GM12891 (cell line): Measurements from ENCODE around the gene CFAP91.

Experiments
- POLR2A ChIP-seq: IDR thresholded peaks from 2 replicates; pipeline ENCODE4 v1.6.1; 2011; ENCODE audit warnings: low read depth, low read length, control low read depth
- POLR2AphosphoS5 ChIP-seq: IDR thresholded peaks from 2 replicates; pipeline ENCODE4 v1.6.1; 2011; ENCODE audit warnings: low read depth, low read length, control low read depth
- SPI1 ChIP-seq: IDR thresholded peaks from 2 replicates; pipeline ENCODE4 v1.6.1; 2011; ENCODE audit warnings: low read depth, low read length, control low read depth

DNA sequence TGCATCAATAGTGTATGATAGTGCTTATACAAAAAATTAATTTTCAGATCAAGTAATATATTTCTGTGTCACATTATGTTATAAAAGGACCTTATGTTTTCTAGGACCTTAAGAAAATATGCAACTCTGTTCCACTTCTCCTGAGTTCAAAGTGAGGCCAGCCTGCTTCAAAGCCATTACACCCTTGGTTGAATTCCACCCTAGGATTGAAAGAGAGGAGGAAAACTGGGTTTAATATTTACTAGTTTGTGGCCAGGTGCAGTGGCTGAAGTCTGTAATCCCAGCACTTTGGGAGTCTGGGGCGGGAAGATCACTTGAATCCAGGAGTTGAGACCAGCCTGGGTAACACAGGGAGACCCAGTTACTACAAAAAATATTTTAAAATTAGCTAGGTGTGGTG lies 46.2 kb downstream of the CFAP91 start:
- TF ChIP-seq POLR2A: no peak
- no peak for TF ChIP-seq SPI1
- TF ChIP-seq POLR2AphosphoS5: no peak
